Left lobe of liver (tissue), 2 donors: ENCODE measurements around the gene MFAP3L. TPM values are rescaled to one million over a fixed set of nuclear protein-coding genes. Genes with fewer than 3 reads are reported as not detected.
"Not testable (repeated sequence)": the region's sequence is repeated elsewhere in the genome, so short reads cannot be mapped to it uniquely, and the experiment has no call there.

Experiments used
- ATAC-seq: fragments of 200-7000 bp; cut with Tn5 transposase; one replicate; pipeline ENCODE4 v1.9.1; 2020; ENCODE audit warnings: mild to moderate bottlenecking, moderate library complexity
- DNase-seq: peaks from one replicate; pipeline ENCODE4 v3.0.0-alpha.2; 2020; ENCODE audit warnings: low spot score
- total RNA-seq: library from RNA; stranded (reverse); gene quantifications from one replicate; pipeline ENCODE4 v1.2.1, GENCODE V29; 2021
- donor health status: DM: no; HTN: no; CAD: no; lungs with moderate emphysema.
- donor health status: DM: no; HTN: yes; CAD: no.

Gene MFAP3L
- 58.3 TPM for total RNA-seq

DNA sequence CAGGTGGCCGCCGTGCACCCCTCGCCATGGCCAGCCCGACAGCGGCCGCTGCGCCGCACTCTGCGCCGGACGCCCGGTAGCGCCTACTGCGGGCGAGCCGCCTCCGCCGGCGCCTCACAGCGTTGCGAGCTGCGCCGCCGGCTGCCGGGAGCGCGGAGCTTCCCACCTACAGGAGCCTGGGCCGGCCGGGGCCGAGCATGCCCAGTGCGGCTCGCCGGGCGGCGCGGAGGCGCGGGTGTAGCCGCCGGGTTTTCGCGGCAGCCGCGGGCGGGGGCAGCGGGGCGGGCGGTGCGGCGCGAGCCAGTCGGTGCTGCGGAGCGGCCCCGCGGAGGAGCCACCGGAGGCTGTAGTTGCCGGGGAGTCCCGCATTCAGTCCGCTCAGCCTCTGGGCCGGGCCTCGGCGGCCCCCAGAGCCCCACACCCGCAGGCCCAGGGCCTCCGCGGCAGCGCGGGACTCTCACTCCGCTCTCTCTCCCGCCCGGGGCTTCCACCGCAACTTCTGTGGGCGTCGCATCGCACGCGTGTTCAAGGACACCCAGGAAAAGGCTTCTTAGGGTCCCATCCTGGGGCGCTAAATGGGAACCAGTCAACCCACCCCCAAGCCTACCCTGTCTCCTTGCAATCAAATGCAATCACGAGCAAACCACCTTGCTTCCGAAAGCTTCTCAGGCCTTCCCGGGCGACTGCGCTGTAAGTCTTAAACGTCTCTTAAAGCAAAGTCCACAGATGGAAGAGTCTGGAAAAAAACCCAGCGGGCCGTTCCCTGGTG lies at the start of gene MFAP3L:
MFAP3L (minus strand) TSS at position 143 of the 769 bp plus-strand sequence. CDS start 20,518 bp downstream, outside the sequence.
- ATAC-seq (peak; percentile 84), DNase-seq (peak; percentile 95)

DNA sequence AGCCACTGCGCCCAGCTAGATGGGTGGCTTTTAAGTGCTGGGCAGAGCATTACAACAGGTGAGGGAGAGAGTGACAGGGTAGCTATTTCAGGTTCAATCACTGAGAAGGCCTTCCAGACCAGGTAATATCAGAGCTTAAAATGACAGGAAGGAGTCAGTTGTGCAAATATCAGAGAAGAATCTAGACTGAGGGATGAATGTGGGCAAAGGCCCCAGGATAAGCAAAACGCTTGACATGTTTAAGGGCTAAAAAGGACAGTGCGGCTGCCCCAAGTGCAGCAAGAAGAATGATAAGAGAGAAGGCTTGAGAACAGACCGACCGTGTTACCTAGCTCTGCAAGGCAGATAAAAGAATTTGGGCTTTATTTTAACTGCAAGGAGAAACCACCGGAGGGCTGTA lies 45.0 kb upstream of the MFAP3L start:
- ATAC-seq (no peak), DNase-seq (no peak)

- DNase-seq (no peak), ATAC-seq (peak; percentile 83)
Observed at GRCh38 chr4:170068438-170069128, 42.4 kb upstream of the MFAP3L start.

DNA sequence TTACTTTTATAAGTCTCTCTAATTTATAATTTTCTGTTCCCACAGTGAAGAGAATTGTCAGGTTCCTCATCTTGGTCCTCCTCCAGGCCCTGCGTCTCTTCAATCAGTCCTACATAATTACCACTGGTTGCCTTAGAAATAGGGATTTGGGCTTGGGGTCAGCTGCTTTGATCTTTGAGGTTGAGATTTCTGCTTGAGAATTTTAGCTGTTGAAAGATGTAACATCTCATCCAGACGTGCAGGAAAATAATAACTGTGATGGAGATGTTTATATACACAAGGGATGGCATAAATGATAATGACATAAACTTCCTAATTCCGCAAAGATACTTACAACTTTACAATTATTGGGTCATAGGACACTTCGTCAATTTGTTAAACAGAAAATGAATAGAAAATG lies 33.2 kb upstream of the MFAP3L start:
- DNase-seq (no peak), ATAC-seq (no peak)

GRCh38 chr4:170058826-170059225 lies 32.6 kb upstream of the MFAP3L start:
- ATAC-seq, result no peak
- no peak for DNase-seq

- DNase-seq (no peak), ATAC-seq (no peak)
Observed at GRCh38 chr4:170057866-170058265, 31.7 kb upstream of the MFAP3L start.

- DNase-seq, result no peak
- no peak for ATAC-seq
Observed at GRCh38 chr4:170052919-170053318, 26.7 kb upstream of the MFAP3L start.

DNA sequence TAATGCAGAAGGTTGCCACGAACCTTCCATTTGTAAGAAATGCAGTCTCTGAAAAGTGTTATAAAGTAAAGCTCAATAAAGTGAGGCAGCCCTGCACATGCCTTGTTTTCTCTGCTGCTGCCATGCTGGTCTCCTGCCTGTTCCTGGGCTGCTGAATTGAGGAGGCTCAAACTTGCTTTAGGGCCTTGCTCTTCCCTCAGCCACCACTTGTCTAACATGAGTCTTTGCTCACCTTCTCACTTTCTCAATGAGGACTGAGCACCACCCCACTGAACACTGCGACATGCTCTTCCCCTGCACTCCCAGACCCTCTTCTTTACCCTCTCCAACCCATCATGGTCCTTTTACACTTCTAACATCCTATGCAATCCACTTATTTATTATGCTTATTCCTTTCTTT lies 25.2 kb upstream of the MFAP3L start:
- DNase-seq (no peak), ATAC-seq (no peak)

- DNase-seq (no peak), ATAC-seq (no peak)
Observed at GRCh38 chr4:170049766-170050165, 23.6 kb upstream of the MFAP3L start.

GRCh38 chr4:170047771-170048354 lies 21.7 kb upstream of the MFAP3L start:
- DNase-seq (no peak), ATAC-seq (peak; percentile 79)

GRCh38 chr4:170046156-170046555 lies 20.0 kb upstream of the MFAP3L start:
- not testable (repeated sequence) for DNase-seq, ATAC-seq

GRCh38 chr4:170040031-170040680 lies 14.0 kb upstream of the MFAP3L start:
- no peak for DNase-seq
- no peak for ATAC-seq

GRCh38 chr4:170038769-170039168 lies 12.6 kb upstream of the MFAP3L start:
- ATAC-seq (no peak), DNase-seq (no peak)

DNA sequence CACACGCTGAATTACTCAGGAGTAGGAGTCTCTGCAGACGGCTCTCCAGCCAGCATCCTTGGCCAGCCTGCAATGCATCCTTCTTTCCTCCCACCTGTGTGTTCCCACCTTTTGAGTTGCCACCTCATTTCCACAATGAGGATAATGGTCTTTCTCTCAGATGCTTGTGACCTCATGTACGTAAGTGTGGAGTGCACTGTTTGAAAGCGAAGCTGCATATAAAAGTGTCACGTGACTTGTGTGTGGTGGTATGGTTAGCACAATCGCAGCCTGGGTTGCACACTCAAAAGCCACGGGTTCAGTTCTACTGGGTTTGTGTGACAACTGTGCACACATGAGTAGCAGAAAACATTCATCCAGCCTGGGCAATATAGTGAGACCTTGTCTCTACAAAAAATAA lies 12.0 kb upstream of the MFAP3L start:
- ATAC-seq (no peak), DNase-seq (no peak)

DNA sequence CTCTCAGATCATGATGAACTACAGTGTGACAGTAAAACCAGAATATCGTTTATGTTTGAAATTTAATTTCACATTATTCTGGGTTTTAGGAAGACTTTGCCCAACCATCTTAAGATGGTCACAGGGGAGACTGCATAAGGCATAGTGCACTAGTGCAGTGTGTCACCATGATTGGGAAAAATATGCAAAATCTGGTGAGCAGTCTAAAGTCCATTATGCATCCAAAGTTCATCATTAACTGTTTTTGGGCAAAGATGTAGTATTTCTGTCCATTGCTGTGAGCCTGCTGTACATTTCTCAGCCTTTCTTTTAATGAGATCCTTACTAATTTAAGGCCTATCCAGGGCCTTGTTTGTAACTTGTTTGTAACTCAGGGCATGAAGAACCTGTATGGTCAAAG lies 11.3 kb upstream of the MFAP3L start:
- ATAC-seq (peak; percentile 96), DNase-seq (no peak)

- no peak for DNase-seq
- ATAC-seq, result no peak
Observed at GRCh38 chr4:170035845-170036244, 9.7 kb upstream of the MFAP3L start.

DNA sequence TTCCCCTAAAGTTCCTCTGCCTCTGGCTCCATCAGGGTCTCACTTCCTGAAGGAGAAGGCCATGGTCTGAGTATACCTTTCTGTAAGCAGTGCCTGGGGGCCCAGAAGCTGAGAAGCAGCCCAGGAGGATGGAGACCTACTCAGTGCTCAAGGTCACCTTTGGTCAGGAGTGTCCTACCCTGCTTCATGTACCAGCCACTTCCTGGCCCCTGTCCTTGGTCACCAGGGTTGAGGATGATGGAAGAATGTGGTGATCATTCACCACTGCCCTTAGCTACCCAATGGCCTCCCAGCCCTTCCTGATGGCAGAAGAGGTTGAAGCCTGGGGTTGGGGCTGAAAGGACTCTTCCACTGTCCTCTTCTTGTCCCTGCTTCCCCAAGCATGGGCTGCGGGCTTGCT lies 9.0 kb upstream of the MFAP3L start:
- no peak for ATAC-seq

DNA sequence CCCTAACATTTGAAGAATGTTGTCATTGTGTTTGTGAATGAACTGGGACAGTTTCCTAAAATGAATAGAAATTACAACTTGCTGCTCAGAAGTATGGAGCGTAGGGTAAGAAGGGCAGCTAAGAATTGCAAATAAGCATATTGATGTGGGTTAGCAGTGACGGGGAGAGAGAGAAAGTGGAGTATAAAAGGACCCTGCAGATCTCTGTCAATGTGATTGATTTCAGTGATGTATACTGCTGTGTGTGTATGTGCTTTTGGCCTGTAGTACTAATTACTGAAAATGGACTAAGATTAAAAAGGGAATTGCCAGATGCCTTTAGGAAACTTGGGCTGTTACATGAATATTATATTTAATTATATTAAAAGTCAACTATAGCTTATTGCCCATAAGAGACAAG lies 7.8 kb upstream of the MFAP3L start:
- ATAC-seq (no peak), DNase-seq (no peak)

More for the DNA sequence above, 9.0 kb upstream of the MFAP3L start:
- no peak for DNase-seq

DNA sequence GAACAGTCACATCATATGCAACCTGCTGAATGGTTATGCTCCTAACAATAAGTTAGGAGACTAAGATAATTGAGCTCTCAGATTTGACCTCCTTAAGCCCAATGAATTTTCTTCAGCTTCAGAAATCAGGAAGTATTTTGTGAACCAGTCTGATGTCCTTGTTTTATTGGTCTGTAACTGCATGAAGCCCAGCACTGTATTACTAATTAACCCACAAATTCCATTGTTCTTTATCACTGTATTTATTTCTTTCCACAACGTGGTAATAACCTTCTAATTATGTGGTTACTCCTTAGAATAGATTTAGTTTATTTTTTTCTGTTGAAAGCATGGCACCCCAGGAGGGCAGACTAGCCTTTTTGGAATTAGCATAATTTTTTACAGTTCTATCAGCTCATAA lies 3.9 kb upstream of the MFAP3L start:
- DNase-seq (no peak), ATAC-seq (no peak)

DNA sequence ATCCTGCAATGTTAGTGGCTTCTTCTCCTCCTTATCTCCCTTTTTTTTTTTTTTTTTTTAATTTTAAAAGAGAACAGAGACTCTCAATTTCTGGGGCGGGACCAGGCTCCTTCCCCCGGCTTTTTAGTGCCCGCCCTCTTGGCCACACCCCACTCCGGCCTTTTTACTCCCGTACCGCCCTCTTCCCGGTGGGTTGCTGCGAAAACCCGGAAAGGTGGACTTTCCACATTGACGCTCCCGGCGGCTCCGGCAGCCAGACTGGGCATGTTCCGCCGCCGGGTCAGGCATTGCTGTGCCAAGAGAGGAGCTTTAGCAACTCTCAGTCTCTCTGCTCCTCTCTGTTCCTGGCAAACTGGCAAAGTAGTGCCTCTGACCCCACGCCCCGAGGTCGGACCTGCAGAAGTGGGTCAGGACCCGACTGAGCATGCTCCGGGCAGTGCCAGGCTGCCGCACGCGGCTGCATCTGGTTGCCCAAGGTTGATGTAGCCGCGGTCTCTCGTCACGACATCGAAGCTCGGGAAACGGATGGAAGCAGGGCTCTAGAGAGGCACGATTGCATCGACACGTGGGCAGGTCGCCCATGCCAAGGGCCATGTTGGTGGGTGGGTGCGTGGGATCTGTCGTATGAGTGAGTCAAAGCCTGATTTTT lies 1.1 kb upstream of the MFAP3L start:
- ATAC-seq, result peak; percentile 80
- DNase-seq, result peak; percentile 98
